OCI-LY7 (cell line): ENCODE results near the gene MUSK.

ENCODE experiments used
- CTCF ChIP-seq: fragments of 200-600 bp; sonication (generic); conservative IDR thresholded peaks from 2 replicates; pipeline ENCODE4 v1.5.1; 2014; ENCODE audit warnings: mild to moderate bottlenecking, antibody characterized with exemption, low read length, moderate library complexity, mixed read lengths
- EZH2phosphoT487 ChIP-seq: fragments of 200-600 bp; sonication (generic); IDR thresholded peaks from 2 replicates; pipeline ENCODE4 v1.6.1; 2018; ENCODE audit warnings: low read depth, borderline replicate concordance, mild to moderate bottlenecking, mixed run types, antibody characterized with exemption, low read length, moderate library complexity, mixed read lengths

GRCh38 chr9:110820381-110820780 lies 151.8 kb downstream of the MUSK start:
- TF ChIP-seq CTCF (no peak), EZH2phosphoT487 (no peak)
